GM19043 (cell line): ENCODE results near the gene FBXL22.

ENCODE experiments used
- ATAC-seq: cut with Tn5 transposase; IDR thresholded peaks from one replicate; pipeline ENCODE4 v1.9.1; 2021; ENCODE audit warnings: low read depth; ENCODE audit not compliant: unreplicated experiment

Gene FBXL22

GRCh38 chr15:63597038-63597790 is at the start of gene FBXL22:
TSS of gene FBXL22 (plus strand) at chr15:63597387. CDS start at chr15:63597393, 6 bp downstream.
- no peak for ATAC-seq

GRCh38 chr15:63551400-63551799 is 45.8 kb upstream of the FBXL22 start:
- ATAC-seq = no peak

GRCh38 chr15:63553388-63553791 is 43.8 kb upstream of the FBXL22 start:
- ATAC-seq = no peak

- no peak for ATAC-seq
Measured at GRCh38 chr15:63554337-63554927, 42.8 kb upstream of the FBXL22 start.

- no peak for ATAC-seq
Measured at GRCh38 chr15:63555507-63555906, 41.7 kb upstream of the FBXL22 start.

GRCh38 chr15:63556246-63556645 is 40.9 kb upstream of the FBXL22 start:
- no peak for ATAC-seq

- ATAC-seq = no peak
Measured at GRCh38 chr15:63556736-63557135, 40.5 kb upstream of the FBXL22 start.

- ATAC-seq = no peak
Measured at GRCh38 chr15:63559753-63560152, 37.4 kb upstream of the FBXL22 start.

- no peak for ATAC-seq
Measured at GRCh38 chr15:63560741-63561448, 36.3 kb upstream of the FBXL22 start.

GRCh38 chr15:63564093-63564492 is 33.1 kb upstream of the FBXL22 start:
- ATAC-seq = no peak

GRCh38 chr15:63565536-63566186 is 31.5 kb upstream of the FBXL22 start:
- ATAC-seq = no peak

GRCh38 chr15:63572749-63573464 is 24.3 kb upstream of the FBXL22 start:
- ATAC-seq = no peak

GRCh38 chr15:63573533-63573932 is 23.7 kb upstream of the FBXL22 start:
- no peak for ATAC-seq

GRCh38 chr15:63575312-63575711 is 21.9 kb upstream of the FBXL22 start:
- ATAC-seq = no peak

GRCh38 chr15:63576441-63576840 is 20.7 kb upstream of the FBXL22 start:
- ATAC-seq = no peak

- no peak for ATAC-seq
Measured at GRCh38 chr15:63582179-63582578, 15.0 kb upstream of the FBXL22 start.

GRCh38 chr15:63582718-63583426 is 14.3 kb upstream of the FBXL22 start:
- ATAC-seq = no peak

- ATAC-seq = no peak
Measured at GRCh38 chr15:63586790-63587189, 10.4 kb upstream of the FBXL22 start.

GRCh38 chr15:63587527-63587926 is 9.7 kb upstream of the FBXL22 start:
- no peak for ATAC-seq

- no peak for ATAC-seq
Measured at GRCh38 chr15:63588826-63589225, 8.4 kb upstream of the FBXL22 start.
